GM21360 (cell line): Measurements from ENCODE around the gene ZNF524.
"Not testable (repeated sequence)": the region's sequence is repeated elsewhere in the genome, so short reads cannot be mapped to it uniquely, and the experiment has no call there.

ENCODE experiments used
- ATAC-seq: cut with Tn5 transposase; IDR thresholded peaks from one replicate; pipeline ENCODE4 v1.9.1; 2021; ENCODE audit warnings: mild to moderate bottlenecking, moderate library complexity; ENCODE audit not compliant: unreplicated experiment

The ZNF524 gene

GRCh38 chr19:55599842-55600661, at the start of gene ZNF524:
TSS of gene ZNF524 (plus strand) at chr19:55600288. CDS start at chr19:55602113, 1,825 bp downstream.
- peak; percentile 29 for ATAC-seq

- no peak for ATAC-seq
Observed at GRCh38 chr19:55550321-55550650, 49.8 kb upstream of the ZNF524 start.

GRCh38 chr19:55552206-55552605, 47.9 kb upstream of the ZNF524 start:
- no peak for ATAC-seq

GRCh38 chr19:55552620-55553019, 47.5 kb upstream of the ZNF524 start:
- ATAC-seq = no peak

GRCh38 chr19:55553217-55554182, 46.6 kb upstream of the ZNF524 start:
- ATAC-seq = no peak

GRCh38 chr19:55554302-55554701, 45.8 kb upstream of the ZNF524 start:
- no peak for ATAC-seq

GRCh38 chr19:55554741-55555152, 45.3 kb upstream of the ZNF524 start:
- ATAC-seq = no peak

- ATAC-seq = no peak
Observed at GRCh38 chr19:55559684-55560083, 40.4 kb upstream of the ZNF524 start.

GRCh38 chr19:55563261-55563690, 36.8 kb upstream of the ZNF524 start:
- ATAC-seq = no peak

- no peak for ATAC-seq
Observed at GRCh38 chr19:55566823-55567222, 33.3 kb upstream of the ZNF524 start.

- no peak for ATAC-seq
Observed at GRCh38 chr19:55567708-55568328, 32.3 kb upstream of the ZNF524 start.

GRCh38 chr19:55569477-55569876, 30.6 kb upstream of the ZNF524 start:
- ATAC-seq = not testable (repeated sequence)

- ATAC-seq = not testable (repeated sequence)
Observed at GRCh38 chr19:55573929-55574328, 26.2 kb upstream of the ZNF524 start.

GRCh38 chr19:55576746-55577145, 23.3 kb upstream of the ZNF524 start:
- no peak for ATAC-seq

- no peak for ATAC-seq
Observed at GRCh38 chr19:55578031-55578760, 21.9 kb upstream of the ZNF524 start.

- no peak for ATAC-seq
Observed at GRCh38 chr19:55578761-55579747, 21.0 kb upstream of the ZNF524 start.

GRCh38 chr19:55579766-55580621, 20.1 kb upstream of the ZNF524 start:
- no peak for ATAC-seq

GRCh38 chr19:55580628-55581144, 19.4 kb upstream of the ZNF524 start, which contains the start of gene ZNF579:
TSS of gene ZNF579 (minus strand) at chr19:55580848. CDS start at chr19:55579639, 1,209 bp downstream.
- no peak for ATAC-seq
